Stimulated activated naive CD4-positive, alpha-beta T cell (primary cell): Measurements from ENCODE around the gene SFT2D1.

ENCODE experiments used
- DNase-seq, 6 experiments: peaks; one replicate each; lab custom pipeline; 2025; lab: John Stamatoyannopoulos, UW

Gene SFT2D1

GRCh38 chr6:166334878-166335277 is 7.5 kb downstream of the SFT2D1 start:
- no peak for DNase-seq

DNA sequence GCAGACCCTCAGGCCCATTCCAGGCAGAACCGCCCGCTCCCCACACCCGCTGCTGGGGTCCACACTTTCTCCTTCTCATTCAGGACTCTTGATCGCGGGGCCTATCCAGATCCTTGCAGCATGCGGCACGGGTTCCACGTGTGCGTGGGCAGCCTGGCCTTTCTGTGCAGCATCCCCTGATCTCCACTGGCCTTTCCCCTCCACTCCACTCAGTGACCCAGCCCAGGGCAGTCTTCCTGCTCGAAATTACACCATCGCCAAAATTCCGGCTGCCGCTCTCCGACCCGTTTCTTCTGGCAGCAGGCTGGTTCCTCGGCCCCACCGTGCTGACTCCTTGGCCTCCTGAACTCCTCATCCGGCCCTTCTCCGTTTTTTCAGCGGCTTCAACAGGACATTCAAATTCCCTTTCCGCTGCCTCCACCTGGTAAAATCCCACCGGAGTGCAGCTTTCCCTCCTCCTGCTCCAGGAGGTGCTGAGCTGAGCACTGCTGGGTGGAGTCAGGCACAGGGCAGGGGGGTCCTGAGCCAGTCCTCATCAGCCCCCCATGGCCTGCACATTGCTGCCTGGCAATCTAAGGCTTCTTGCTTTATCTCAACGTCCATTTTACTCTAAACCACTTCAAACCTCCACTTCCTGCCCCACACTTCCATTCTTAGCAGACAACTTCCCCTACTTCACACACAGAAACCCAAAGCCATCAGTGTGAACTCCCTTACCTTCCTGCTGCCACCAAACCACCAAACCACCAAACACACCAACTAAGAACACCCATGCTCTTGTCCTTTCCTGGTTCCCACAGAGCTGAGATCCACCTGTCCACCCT is 9.0 kb downstream of the SFT2D1 start:
- peak in 3 of 6 experiments; percentile 43 to 53 (median 52) for DNase-seq

DNA sequence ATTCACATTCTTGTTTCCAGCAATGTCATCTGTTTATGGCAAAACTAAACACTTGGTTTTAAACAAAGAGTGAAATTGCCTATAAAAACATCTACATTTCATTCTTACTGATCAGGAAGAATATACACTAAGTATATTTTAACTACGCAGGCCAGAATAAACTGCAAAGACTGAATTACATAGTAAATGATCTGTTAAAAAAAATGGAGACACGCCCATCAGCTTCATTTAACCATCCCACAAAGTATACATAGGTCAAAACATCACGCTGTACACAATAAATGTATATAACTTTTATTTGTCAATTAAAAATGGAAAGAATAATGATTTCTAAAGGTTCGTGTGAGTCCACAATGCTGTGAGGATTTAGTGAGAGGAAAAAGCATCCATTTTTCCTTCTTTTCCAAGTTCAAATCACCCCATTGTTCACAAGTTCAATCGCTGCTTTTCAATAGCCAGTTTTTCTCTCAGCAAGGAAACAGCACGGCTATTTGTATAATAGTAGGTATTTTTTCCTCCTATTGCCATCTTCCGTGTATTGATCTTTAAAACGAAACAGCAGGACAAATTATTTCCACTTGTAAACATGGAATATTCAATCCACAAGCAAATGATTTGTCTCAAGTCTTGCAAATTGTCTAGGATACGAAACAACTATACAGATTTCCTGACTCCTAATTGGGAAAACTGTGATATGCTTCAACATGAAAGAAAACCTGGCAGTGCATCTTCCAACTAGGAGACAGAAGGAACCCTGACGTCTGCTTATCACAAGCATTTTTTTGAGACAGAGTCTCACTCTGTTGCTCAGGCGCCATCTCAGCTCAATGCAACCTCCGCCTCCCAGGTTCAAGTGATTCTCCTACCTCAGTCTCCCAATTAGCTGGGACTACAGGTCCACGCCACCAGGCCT is 10.6 kb downstream of the SFT2D1 start:
- DNase-seq: no peak

DNA sequence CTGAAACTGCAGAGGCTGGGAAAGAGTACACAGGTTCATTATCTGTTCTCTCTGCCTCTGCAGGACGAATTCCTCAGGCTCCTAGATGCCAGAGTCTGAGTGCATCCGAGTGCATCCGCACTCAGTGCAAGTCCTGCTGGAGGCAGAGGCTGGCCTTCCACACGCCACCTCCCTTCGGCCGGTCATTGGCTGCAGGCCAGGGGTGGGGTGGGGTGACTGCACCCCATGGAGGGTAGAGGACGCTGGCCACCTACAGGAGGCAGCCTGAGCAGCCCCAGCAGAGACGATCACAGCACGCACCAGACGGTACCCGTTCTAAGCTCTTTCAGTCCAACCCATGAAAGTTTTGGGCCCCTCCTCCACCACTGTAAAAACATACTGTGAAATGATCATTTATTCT is 11.7 kb downstream of the SFT2D1 start:
- no peak for DNase-seq

- DNase-seq: no peak
Observed at GRCh38 chr6:166325383-166326042, 16.8 kb downstream of the SFT2D1 start.

DNA sequence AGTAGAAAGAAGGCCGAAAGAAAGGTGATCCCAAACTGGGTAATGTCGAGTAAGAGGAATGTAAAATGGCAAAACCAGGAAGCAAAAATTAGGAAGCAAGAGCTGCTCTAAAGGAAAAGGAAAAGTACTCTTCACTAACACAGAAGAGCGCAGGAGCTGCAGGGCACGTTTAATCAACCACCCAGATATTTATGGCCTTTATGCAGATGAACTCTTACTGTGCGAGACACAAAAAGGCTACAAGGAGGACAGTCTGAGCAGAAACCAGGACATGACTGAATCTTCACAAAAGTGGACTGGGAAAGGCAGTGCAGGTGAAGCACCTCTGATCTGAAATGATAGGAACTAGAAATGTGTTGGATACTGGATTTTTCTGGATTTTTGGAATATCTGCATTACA is 18.9 kb downstream of the SFT2D1 start:
- DNase-seq: no peak

- no peak for DNase-seq
Observed at GRCh38 chr6:166318649-166319600, 23.4 kb downstream of the SFT2D1 start.

DNA sequence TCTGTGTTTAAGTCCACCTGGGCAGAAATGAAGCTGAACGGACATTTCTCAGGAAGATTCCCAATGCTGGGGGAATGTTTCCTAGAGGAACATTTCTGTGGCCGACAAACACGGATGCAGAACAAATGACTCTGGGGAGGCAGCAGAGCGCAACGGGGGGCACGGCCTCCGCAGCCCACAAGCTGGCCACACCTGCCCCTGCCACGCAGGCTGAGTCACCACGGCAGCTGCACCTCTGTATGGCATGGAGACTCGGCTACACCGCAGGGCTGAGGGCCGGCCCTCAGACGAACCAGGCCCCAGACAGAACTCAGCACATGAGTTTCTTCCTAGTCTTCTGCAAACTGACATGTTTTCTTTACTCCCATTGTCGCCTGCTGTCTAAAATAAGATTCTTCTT is 24.1 kb downstream of the SFT2D1 start:
- no peak for DNase-seq

DNA sequence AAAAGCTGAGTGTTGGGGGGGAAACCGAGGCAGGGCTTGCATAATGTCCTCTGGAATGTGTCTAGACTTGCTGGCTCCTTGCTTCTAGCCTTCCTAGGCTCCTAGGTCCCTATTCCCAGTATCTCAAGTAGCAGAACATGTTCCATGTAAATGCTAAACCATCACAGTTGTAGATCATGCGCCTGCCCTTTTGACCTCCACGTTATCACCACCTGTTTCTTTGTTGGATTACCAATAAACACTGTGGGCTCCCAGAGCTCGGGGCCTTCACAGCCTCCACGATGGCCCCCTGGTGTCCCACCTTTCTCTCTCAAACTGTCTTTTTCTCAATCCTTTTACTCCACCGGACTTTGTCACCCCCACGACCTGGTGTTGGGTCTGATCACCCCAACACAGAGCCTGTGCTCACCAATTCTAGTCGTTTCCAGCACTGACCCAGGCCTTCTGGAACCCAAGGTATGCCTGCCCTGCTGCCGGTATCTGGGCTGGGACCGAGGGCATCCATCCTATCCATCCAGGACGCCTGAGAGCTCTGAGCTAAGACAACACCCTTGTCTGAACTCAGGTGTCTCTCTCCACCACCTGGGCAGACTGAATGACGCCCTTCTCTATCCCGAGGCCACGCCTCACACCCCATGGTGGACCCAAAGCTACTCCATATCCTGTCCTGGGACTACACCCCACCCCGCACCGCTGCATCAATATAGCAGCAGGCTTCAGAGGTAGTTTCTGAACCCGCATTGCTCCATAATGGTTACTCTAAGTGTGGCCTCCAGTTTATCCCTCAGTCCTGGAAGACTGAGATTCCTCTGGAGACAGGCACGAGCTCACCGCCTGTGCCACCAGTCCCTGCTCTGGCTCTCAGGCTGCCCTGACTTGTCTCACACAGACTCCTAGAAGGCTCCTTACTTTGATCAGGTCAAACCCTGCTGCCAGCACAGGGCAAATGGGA is 24.8 kb downstream of the SFT2D1 start:
- DNase-seq: no peak

DNA sequence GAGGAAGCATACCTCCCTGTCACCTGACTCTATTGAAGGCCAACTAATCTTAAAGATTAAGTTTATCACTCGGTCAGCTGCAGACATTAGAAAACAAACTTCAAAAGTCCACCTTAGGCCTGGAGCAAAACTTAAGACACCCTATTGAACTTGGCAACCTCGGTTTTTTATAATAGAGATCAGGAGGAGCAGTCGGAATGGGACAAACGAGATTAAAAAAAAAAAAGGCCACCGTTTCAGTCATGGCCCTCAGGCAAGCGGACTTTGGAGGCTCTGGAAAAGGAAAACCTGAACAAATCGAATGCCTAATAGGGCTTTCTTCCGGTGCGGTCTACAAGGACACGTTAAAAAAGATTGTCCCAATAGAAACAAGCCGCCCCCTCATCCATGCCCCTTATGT is 26.9 kb downstream of the SFT2D1 start:
- DNase-seq: no peak

DNA sequence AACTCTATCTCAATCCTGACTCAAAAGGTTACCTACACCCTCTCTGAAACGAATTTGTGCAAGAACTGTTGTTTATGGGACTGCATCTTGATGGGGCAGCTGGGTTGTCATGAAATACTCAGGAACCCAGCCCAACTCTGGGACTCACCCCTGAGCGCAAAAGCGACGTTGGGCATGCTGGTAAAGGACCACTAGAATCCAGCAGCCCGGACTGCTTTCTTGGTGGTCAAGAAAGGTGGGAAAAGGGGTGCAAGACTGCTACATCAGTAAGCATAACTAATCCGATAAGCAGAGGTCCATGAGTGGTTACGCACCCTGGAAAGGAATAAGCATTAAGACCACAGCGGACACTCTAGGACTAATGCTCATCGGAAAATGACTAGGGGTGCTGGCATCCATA is 27.9 kb downstream of the SFT2D1 start:
- DNase-seq: no peak

DNA sequence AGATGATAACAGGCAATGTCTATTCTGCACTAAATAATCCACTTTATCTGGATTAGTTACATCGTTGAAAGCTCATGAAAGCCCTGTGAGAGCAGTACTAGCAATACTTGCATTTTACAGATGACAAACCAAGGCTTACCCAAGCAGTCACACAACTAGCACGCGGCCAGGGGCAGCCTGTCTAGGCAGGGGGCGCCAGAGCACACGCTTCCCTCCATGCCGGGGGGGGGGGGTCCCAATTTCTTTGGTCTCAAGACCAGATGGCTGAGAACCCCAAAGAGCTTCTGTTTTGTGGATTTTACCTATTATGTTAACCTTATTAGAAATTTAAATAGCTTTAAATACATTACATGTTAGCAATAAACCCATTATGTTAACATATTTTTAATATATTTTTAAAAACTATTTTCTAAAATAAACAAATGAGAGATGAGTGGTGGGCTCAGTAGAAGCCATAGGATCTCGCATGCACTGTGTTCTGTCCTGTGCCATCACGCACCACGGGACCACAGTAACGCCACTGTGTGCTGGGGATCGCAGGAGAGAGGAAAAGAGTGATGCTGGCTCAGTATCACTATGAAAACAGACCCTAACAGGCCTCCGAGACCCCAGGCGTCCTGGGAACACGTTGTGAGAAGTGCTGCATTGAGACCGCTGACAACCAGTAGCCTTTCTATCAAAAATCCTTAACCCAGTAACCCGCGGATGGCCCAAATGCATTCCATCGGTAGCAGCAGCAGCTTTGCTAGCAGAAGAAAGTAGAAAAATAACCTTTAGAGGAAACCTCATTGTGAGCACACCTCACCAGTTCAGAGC is 28.9 kb downstream of the SFT2D1 start:
- peak in 4 of 6 experiments; percentile 19 to 62 (median 37) for DNase-seq

- no peak for DNase-seq
Observed at GRCh38 chr6:166312832-166313231, 29.5 kb downstream of the SFT2D1 start.

DNA sequence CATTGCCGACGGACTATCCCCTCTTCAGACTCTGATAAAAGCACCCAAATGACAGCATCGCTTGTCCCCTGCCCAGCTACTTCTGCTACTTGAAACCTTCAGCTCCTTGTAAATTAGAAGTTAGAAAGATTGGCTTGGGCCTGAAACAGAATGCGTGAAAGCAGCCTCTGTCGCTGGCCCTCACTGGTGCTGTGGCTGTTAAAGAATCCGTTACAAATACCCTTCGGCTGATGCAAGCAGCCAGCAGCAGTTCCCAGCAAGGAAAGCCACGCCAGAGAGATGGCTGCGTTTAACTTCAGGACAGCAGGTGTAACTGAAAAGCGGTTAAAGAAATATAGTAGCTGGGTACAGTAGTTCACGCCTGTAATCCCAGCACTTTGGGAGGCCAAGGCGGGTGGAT is 31.7 kb downstream of the SFT2D1 start:
- no peak for DNase-seq

GRCh38 chr6:166309977-166310376 is 32.4 kb downstream of the SFT2D1 start:
- DNase-seq: no peak

GRCh38 chr6:166308769-166309589 is 33.4 kb downstream of the SFT2D1 start:
- DNase-seq: no peak

DNA sequence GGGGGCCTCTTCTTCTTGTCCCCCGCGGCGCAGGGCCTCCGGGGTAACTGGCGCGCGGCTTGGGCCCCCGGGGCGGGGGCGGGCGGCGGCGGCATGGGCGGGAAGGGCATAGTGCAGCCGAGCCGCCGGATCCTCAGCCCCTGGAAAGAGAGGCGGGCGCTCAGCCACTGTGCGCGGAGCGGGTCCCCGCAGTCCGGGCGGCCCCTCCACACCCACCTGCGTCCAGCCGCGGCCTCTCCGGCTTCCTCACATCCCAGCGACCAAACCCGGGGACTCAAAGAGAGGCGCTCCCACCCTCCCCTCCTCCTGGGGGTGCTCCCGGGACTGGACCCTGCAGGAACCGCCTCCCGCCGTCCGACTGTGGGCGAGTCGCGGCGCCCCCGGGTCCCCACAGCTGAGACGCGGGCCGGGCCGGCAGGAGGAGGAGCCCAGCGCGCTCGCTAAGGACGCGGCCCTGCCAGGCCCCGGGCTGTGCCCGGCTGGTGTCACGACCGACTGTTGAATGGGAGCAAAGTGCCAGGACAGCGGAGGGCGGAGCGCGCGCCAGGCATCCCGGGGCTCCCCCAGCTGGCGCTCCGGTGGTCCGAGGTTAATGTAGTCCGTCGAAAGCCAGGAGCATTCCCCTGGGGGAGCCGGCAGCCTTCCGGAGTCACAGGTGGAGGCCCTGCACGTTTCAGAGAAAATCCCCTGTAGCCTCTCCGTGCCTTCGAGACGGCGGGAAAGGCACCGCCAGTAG is 34.1 kb downstream of the SFT2D1 start, which contains the start of gene PRR18:
PRR18 (minus strand) TSS at position 360 of the 736 bp plus-strand sequence; CDS start at position 110, 250 bp downstream.
- peak in 1 of 6 experiments; percentile 25 for DNase-seq
